Neural progenitor cell (in vitro differentiated cells): Measurements from ENCODE around the gene CASP10. TPM values are rescaled to one million over a fixed set of nuclear protein-coding genes. Genes with fewer than 3 reads are reported as not detected.
"Not testable (repeated sequence)": the region's sequence is repeated elsewhere in the genome, so short reads cannot be mapped to it uniquely, and the experiment has no call there.

ENCODE experiments used
- DNase-seq: peaks from one replicate; pipeline ENCODE4 v3.0.0-alpha.2; 2016; ENCODE audit warnings: low spot score
- H2AFZ ChIP-seq: fragments of 200-600 bp; sonication (generic); replicated peaks from 2 replicates; pipeline ENCODE4 v1.6.1; 2016; ENCODE audit warnings: antibody characterized with exemption
- H3F3A ChIP-seq: fragments of 200-600 bp; sonication (generic); 2 replicates; pipeline ENCODE4 v1.6.1; 2016; ENCODE audit warnings: antibody characterized with exemption, low read depth
- H3K27ac ChIP-seq: fragments of 200-600 bp; sonication (generic); 2 replicates; pipeline ENCODE4 v1.5.1; 2016; ENCODE audit warnings: mild to moderate bottlenecking
- H3K27me3 ChIP-seq: fragments of 200-600 bp; sonication (generic); 2 replicates; pipeline ENCODE4 v1.6.1; 2016; ENCODE audit warnings: mild to moderate bottlenecking, moderate library complexity
- H3K36me3 ChIP-seq: fragments of 200-600 bp; sonication (generic); 2 replicates; pipeline ENCODE4 v1.5.1; 2016
- H3K4me1 ChIP-seq: fragments of 200-600 bp; sonication (generic); 2 replicates; pipeline ENCODE4 v1.6.1; 2016; ENCODE audit warnings: mixed run types
- H3K4me2 ChIP-seq: fragments of 200-600 bp; sonication (generic); 2 replicates; pipeline ENCODE4 v1.6.1; 2016
- H3K4me3 ChIP-seq: fragments of 200-600 bp; sonication (generic); 2 replicates; pipeline ENCODE4 v1.5.1; 2016
- H3K79me2 ChIP-seq: fragments of 200-600 bp; sonication (generic); 2 replicates; pipeline ENCODE4 v1.6.1; 2016; ENCODE audit warnings: low read depth
- H3K9ac ChIP-seq: fragments of 200-600 bp; sonication (generic); 2 replicates; pipeline ENCODE4 v1.6.1; 2016
- H3K9me3 ChIP-seq: fragments of 200-600 bp; sonication (generic); 2 replicates; pipeline ENCODE4 v1.5.1; 2016; ENCODE audit warnings: low read depth
- H4K20me1 ChIP-seq: fragments of 200-600 bp; sonication (generic); 2 replicates; pipeline ENCODE4 v1.6.1; 2016; ENCODE audit warnings: low read depth
- H3K27ac Mint-ChIP-seq: 3 replicates; pipeline ENCODE4 v1.8.0; 2021; ENCODE audit warnings: mixed read lengths
- H3K27me3 Mint-ChIP-seq: 2 replicates; pipeline ENCODE4 v1.8.0; 2022; ENCODE audit warnings: low read depth, mild to moderate bottlenecking, inconsistent platforms, moderate library complexity, mixed read lengths; ENCODE audit not compliant: insufficient read depth
- H3K36me3 Mint-ChIP-seq: 3 replicates; pipeline ENCODE4 v1.8.0; 2021; ENCODE audit warnings: mixed read lengths
- H3K4me1 Mint-ChIP-seq: 3 replicates; pipeline ENCODE4 v1.8.0; 2021; ENCODE audit warnings: mixed read lengths
- H3K4me3 Mint-ChIP-seq: 3 replicates; pipeline ENCODE4 v1.8.0; 2021; ENCODE audit warnings: mild to moderate bottlenecking, moderate library complexity, mixed read lengths
- H3K9me3 Mint-ChIP-seq: 3 replicates; pipeline ENCODE4 v1.8.0; 2020; ENCODE audit warnings: mixed read lengths
- EZH2 ChIP-seq: fragments of 200-600 bp; sonication (generic); IDR thresholded peaks from 2 replicates; pipeline ENCODE4 v1.6.1; 2017; ENCODE audit warnings: antibody characterized with exemption, mild to moderate bottlenecking, moderate library complexity
- EZH2phosphoT487 ChIP-seq: fragments of 200-600 bp; sonication (generic); IDR thresholded peaks from 2 replicates; pipeline ENCODE4 v1.6.1; 2017; ENCODE audit warnings: antibody characterized with exemption
- total RNA-seq: library from RNA; depleted of rRNA; stranded (reverse); fragments of >200 nt; gene quantifications from 2 replicates; pipeline ENCODE4 v1.2.3, GENCODE V29; 2015; ENCODE audit warnings: low replicate concordance
- TF ChIP-seq, protein P1 (sequence below): fragments of 200-600 bp; sonication (generic); IDR thresholded peaks from 2 replicates; pipeline ENCODE4 v1.5.1; 2017; ENCODE audit warnings: antibody characterized with exemption, mild to moderate bottlenecking

The CASP10 gene
- total RNA-seq, 1 donor from 2014 or later, result 2.2 TPM

DNA sequence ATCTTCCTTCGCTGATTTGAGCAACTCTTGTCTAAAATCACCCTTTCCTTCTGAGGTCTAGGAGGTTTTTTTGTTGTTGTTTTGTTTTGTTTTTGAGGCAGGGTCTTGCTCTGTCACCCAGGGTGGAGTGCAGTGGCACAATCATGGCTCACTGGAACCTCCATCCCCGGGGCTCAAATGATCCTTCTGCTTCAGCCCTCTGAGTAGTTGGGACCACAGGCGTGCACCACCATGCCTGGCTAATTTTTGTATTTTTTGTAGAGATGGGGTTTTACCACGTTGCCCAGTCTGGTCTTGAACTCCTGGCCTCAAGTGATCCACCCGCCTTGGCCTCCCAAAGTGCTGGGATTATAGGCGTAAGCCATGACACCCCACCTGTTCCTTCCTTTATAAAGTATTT is 1.3 kb downstream of the CASP10 start:
- not testable (repeated sequence) for H3K36me3 Mint-ChIP-seq, H3K4me1 Mint-ChIP-seq, DNase-seq, H3K9me3 Mint-ChIP-seq, H3K4me2 ChIP-seq, H2AFZ ChIP-seq, H3F3A ChIP-seq, H3K27me3 ChIP-seq, H3K36me3 ChIP-seq, H3K27ac Mint-ChIP-seq, H3K79me2 ChIP-seq, H4K20me1 ChIP-seq, H3K4me3 Mint-ChIP-seq, H3K27ac ChIP-seq, H3K4me3 ChIP-seq, H3K27me3 Mint-ChIP-seq, H3K4me1 ChIP-seq, H3K9ac ChIP-seq, H3K9me3 ChIP-seq

DNA sequence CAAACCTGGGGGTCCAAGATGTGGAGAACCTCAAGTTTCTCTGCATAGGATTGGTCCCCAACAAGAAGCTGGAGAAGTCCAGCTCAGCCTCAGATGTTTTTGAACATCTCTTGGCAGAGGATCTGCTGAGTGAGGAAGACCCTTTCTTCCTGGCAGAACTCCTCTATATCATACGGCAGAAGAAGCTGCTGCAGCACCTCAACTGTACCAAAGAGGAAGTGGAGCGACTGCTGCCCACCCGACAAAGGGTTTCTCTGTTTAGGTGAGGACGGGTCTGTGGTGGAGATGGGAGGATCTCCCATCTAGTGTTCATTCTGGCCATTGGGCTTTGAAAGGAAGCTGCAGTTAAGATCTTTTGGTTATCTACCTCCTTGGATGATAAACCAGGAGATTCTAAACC is 2.9 kb downstream of the CASP10 start:
- no peaks in the 10 kb centered on the region for H3K9me3 ChIP-seq
- no peak overlapping the region for H3K4me3 Mint-ChIP-seq
- no peaks in the 10 kb centered on the region for H3K36me3 Mint-ChIP-seq
- H3K27me3 ChIP-seq, result no peaks in the 10 kb centered on the region
- no peaks in the 10 kb centered on the region for H3K79me2 ChIP-seq
- H3K4me3 ChIP-seq, result no peak overlapping the region
- H3F3A ChIP-seq, result no peaks in the 10 kb centered on the region
- DNase-seq, result no peak
- no peak overlapping the region for H3K4me2 ChIP-seq
- H3K36me3 ChIP-seq, result no peaks in the 10 kb centered on the region
- H3K4me1 ChIP-seq, result no peaks in the 10 kb centered on the region
- no peaks in the 10 kb centered on the region for H3K4me1 Mint-ChIP-seq
- no peak overlapping the region for H2AFZ ChIP-seq
- no peaks in the 10 kb centered on the region for H3K9me3 Mint-ChIP-seq
- no peak overlapping the region for H3K9ac ChIP-seq
- TF ChIP-seq, protein P1, sequence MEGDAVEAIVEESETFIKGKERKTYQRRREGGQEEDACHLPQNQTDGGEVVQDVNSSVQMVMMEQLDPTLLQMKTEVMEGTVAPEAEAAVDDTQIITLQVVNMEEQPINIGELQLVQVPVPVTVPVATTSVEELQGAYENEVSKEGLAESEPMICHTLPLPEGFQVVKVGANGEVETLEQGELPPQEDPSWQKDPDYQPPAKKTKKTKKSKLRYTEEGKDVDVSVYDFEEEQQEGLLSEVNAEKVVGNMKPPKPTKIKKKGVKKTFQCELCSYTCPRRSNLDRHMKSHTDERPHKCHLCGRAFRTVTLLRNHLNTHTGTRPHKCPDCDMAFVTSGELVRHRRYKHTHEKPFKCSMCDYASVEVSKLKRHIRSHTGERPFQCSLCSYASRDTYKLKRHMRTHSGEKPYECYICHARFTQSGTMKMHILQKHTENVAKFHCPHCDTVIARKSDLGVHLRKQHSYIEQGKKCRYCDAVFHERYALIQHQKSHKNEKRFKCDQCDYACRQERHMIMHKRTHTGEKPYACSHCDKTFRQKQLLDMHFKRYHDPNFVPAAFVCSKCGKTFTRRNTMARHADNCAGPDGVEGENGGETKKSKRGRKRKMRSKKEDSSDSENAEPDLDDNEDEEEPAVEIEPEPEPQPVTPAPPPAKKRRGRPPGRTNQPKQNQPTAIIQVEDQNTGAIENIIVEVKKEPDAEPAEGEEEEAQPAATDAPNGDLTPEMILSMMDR, result no peak
- TF ChIP-seq EZH2, result no peak
- no peak for TF ChIP-seq EZH2phosphoT487
- no peaks in the 10 kb centered on the region for H4K20me1 ChIP-seq
- no peak overlapping the region for H3K27ac Mint-ChIP-seq
- H3K27me3 Mint-ChIP-seq, result no peaks in the 10 kb centered on the region
- no peak overlapping the region for H3K27ac ChIP-seq

DNA sequence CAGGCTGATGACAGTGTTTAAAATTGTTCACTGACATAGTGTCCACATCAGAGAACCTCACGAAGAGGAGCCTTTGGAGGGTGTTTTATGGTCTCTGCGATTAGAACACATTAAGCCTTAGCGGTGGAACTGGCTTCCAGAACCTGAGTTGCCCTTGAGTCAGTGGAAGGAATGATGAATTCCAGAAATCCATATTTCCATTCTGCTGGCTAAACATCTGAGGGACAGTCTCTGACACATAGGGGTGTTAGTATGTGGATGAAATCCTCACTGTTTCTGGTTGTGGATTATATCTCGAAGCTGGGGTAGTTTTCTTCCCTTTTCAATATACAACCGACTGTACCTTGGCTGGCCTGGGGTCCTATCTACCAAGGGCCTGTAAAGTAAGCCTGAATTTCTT is 4.0 kb downstream of the CASP10 start:
- no peaks in the 10 kb centered on the region for H3K9me3 Mint-ChIP-seq
- TF ChIP-seq, protein P1, result no peak
- TF ChIP-seq EZH2phosphoT487 (no peak), EZH2 (no peak)
- Histone ChIP-seq H3K79me2 (no peaks in the 10 kb centered on the region), H3K4me2 (no peak overlapping the region), H2AFZ (no peak overlapping the region), H3K4me1 (no peaks in the 10 kb centered on the region), H3K36me3 (no peaks in the 10 kb centered on the region), H3K27me3 (no peaks in the 10 kb centered on the region), H3K27ac (no peak overlapping the region), H4K20me1 (no peaks in the 10 kb centered on the region), H3K9me3 (no peaks in the 10 kb centered on the region), H3F3A (no peaks in the 10 kb centered on the region), H3K9ac (no peak overlapping the region), H3K4me3 (no peak overlapping the region)
- no peak overlapping the region for H3K27ac Mint-ChIP-seq
- DNase-seq, result no peak
- H3K27me3 Mint-ChIP-seq, result no peaks in the 10 kb centered on the region
- no peak overlapping the region for H3K4me3 Mint-ChIP-seq
- no peaks in the 10 kb centered on the region for H3K36me3 Mint-ChIP-seq
- H3K4me1 Mint-ChIP-seq, result no peaks in the 10 kb centered on the region

DNA sequence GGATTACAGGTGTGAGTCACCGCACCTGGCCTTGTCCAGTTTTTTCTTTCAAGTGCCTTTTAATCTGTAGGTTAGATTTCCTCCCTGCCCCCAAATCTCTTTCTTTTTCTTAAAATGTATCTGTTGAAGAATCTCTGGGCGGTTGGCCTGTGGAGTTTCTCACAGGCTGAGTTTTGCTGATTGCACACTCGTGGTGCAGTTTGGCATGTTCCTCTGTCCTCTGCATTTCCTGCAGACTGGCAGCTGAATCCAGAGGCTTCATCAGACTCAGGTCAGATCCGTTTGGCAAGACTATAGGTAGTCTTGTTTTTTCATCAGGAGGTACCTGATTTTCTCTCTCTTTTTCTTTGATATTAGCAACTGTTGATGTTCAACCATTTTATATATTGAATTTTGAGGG is 5.5 kb downstream of the CASP10 start:
- Mint-ChIP-seq H3K9me3 (no peaks in the 10 kb centered on the region), H3K27ac (no peak overlapping the region), H3K27me3 (no peaks in the 10 kb centered on the region), H3K4me1 (no peaks in the 10 kb centered on the region), H3K36me3 (no peaks in the 10 kb centered on the region), H3K4me3 (no peak overlapping the region)
- H3K27me3 ChIP-seq, result no peaks in the 10 kb centered on the region
- TF ChIP-seq, protein P1, result no peak
- TF ChIP-seq EZH2phosphoT487 (no peak), EZH2 (no peak)
- H3K4me2 ChIP-seq, result no peak overlapping the region
- no peak overlapping the region for H3K27ac ChIP-seq
- no peak overlapping the region for H3K9ac ChIP-seq
- DNase-seq, result no peak
- no peaks in the 10 kb centered on the region for H3K9me3 ChIP-seq
- H3K36me3 ChIP-seq, result no peaks in the 10 kb centered on the region
- H3K79me2 ChIP-seq, result no peaks in the 10 kb centered on the region
- no peak overlapping the region for H2AFZ ChIP-seq
- no peaks in the 10 kb centered on the region for H4K20me1 ChIP-seq
- H3K4me1 ChIP-seq, result no peaks in the 10 kb centered on the region
- no peak overlapping the region for H3K4me3 ChIP-seq
- no peaks in the 10 kb centered on the region for H3F3A ChIP-seq
